ENCODE results near the gene PODXL2. TPM values are rescaled to one million over a fixed set of nuclear protein-coding genes. Genes with fewer than 3 reads are reported as not detected.
A peak's percentile ranks its signal among the peaks of the same experiment; 100 is the strongest.

Gene PODXL2
- total and polyA plus RNA-seq, 8 donors = 2.9 to 18.0 (median 14.5) TPM

GRCh38 chr3:127710155-127710941, 81.4 kb downstream of the PODXL2 start:
- H3K9me3 ChIP-seq = no peaks in the 10 kb centered on the region
- no peaks in the 10 kb centered on the region for H3K27me3 ChIP-seq
- ATAC-seq (no peak), DNase-seq (peak in 1 of 4 donors; percentile 22)
- TF ChIP-seq CTCF (IDR thresholded peaks at IDR 0.05) = no peak
- H3K27ac ChIP-seq = no peak overlapping the region
- no peak overlapping the region for H3K4me3 ChIP-seq
- H3K4me1 ChIP-seq = peaks cover 5 to 26% of the 10 kb centered on the region in 2 donors
- H3K36me3 ChIP-seq = peaks cover 0 to 55% of the 10 kb centered on the region in 2 donors
- intact Hi-C loops (cut with DNase I) = no loop called here

- H3K36me3 ChIP-seq = peaks cover 0 to 49% of the 10 kb centered on the region in 2 donors
- H3K4me1 ChIP-seq = peaks cover 5 to 34% of the 10 kb centered on the region in 2 donors
- no peak overlapping the region for H3K27ac ChIP-seq
- DNase-seq (peak in 1 of 4 donors; percentile 21), ATAC-seq (no peak)
- H3K27me3 ChIP-seq = no peaks in the 10 kb centered on the region
- intact Hi-C loops (cut with DNase I) = no loop called here
- H3K9me3 ChIP-seq = no peaks in the 10 kb centered on the region
- H3K4me3 ChIP-seq = no peak overlapping the region
- TF ChIP-seq CTCF (IDR thresholded peaks at IDR 0.05) = no peak
Measured at GRCh38 chr3:127711021-127711695, 82.2 kb downstream of the PODXL2 start.

GRCh38 chr3:127711896-127712295, 82.9 kb downstream of the PODXL2 start:
- Histone ChIP-seq H3K4me1 (peaks cover 5 to 34% of the 10 kb centered on the region in 2 donors), H3K4me3 (no peak overlapping the region), H3K36me3 (peaks cover 0 to 46% of the 10 kb centered on the region in 2 donors), H3K27ac (no peak overlapping the region), H3K27me3 (no peaks in the 10 kb centered on the region), H3K9me3 (no peaks in the 10 kb centered on the region)
- DNase-seq (no peak), ATAC-seq (no peak)
- no peak for TF ChIP-seq CTCF (IDR thresholded peaks at IDR 0.05)
- intact Hi-C loops (cut with DNase I) = no loop called here

- Histone ChIP-seq H3K4me3 (no peak overlapping the region), H3K36me3 (peaks cover 0 to 43% of the 10 kb centered on the region in 2 donors), H3K27me3 (no peaks in the 10 kb centered on the region), H3K4me1 (peaks cover 5 to 34% of the 10 kb centered on the region in 2 donors), H3K9me3 (no peaks in the 10 kb centered on the region), H3K27ac (peak overlapping the region in 1 of 2 donors; percentile 50)
- DNase-seq (no peak), ATAC-seq (no peak)
- TF ChIP-seq CTCF (IDR thresholded peaks at IDR 0.05) = no peak
- intact Hi-C loops (cut with DNase I) = no loop called here
Measured at GRCh38 chr3:127712461-127712860, 83.5 kb downstream of the PODXL2 start.

Measured in left lung (tissue), 10 donors.